HL-60 (cell line): ENCODE results near the gene SFPQ.

Source experiments
- DNase-seq, 2 experiments: peaks; one replicate each; pipeline ENCODE4 v3.0.0-alpha.2; 2010 to 2020; ENCODE audit warnings: low read depth in 1 of 2, low spot score in 1 of 2
- H3K27ac ChIP-seq: fragments of 250-450 bp; sonication (Bioruptor Pico); replicated peaks from 2 replicates; pipeline ENCODE4 v1.5.1; 2020; ENCODE audit warnings: mild to moderate bottlenecking, moderate library complexity
- H3K27me3 ChIP-seq: fragments of 250-450 bp; sonication (Bioruptor Pico); 2 replicates; pipeline ENCODE4 v1.5.1; 2021; ENCODE audit warnings: mild to moderate bottlenecking, moderate library complexity; ENCODE audit not compliant: insufficient read depth, poor library complexity, severe bottlenecking
- H3K4me3 ChIP-seq: replicated peaks from 2 replicates; pipeline ENCODE4 v1.5.1; 2011; ENCODE audit warnings: mild to moderate bottlenecking, control low read depth, low read length; ENCODE audit not compliant: insufficient read depth
- CTCF ChIP-seq: IDR thresholded peaks from one replicate; pipeline ENCODE4 v1.5.1; 2011; ENCODE audit warnings: low read length, control low read depth, inconsistent platforms; ENCODE audit not compliant: insufficient read depth
- GABPA ChIP-seq: IDR thresholded peaks from 2 replicates; pipeline ENCODE4 v1.6.1; 2012; ENCODE audit warnings: low read depth
- POLR2AphosphoS5 ChIP-seq: IDR thresholded peaks from 2 replicates; pipeline ENCODE4 v1.6.1; 2012; ENCODE audit warnings: low read depth
- REST ChIP-seq: IDR thresholded peaks from 2 replicates; pipeline ENCODE4 v1.6.1; 2012; ENCODE audit warnings: low read depth; ENCODE audit not compliant: insufficient replicate concordance
- SPI1 ChIP-seq: IDR thresholded peaks from 2 replicates; pipeline ENCODE4 v1.6.1; 2012; ENCODE audit warnings: low read depth, mild to moderate bottlenecking, borderline replicate concordance

SFPQ gene

GRCh38 chr1:35175098-35175576 is 17.8 kb downstream of the SFPQ start:
- H3K27ac ChIP-seq: no peak overlapping the region
- TF ChIP-seq GABPA: no peak
- peak; percentile 57; the same call in 1 of the 2 replicates for TF ChIP-seq POLR2AphosphoS5

GRCh38 chr1:35173909-35174540 is 18.9 kb downstream of the SFPQ start:
- Histone ChIP-seq H3K27me3 (no peaks in the 10 kb centered on the region), H3K4me3 (no peak overlapping the region), H3K27ac (no peak overlapping the region)
- no peak for DNase-seq
- no peak for TF ChIP-seq SPI1
- TF ChIP-seq REST: no peak
- no peak for TF ChIP-seq CTCF
- no peak; the same call in 1 of the 2 replicates for TF ChIP-seq POLR2AphosphoS5
- no peak for TF ChIP-seq GABPA

More at GRCh38 chr1:35175098-35175576, 17.8 kb downstream of the SFPQ start:
- Histone ChIP-seq H3K4me3 (no peak overlapping the region), H3K27me3 (no peaks in the 10 kb centered on the region)
- DNase-seq: no peak

GRCh38 chr1:35173491-35173890 is 19.5 kb downstream of the SFPQ start:
- no peak overlapping the region for H3K27ac ChIP-seq
- no peak for TF ChIP-seq CTCF
- no peak for TF ChIP-seq POLR2AphosphoS5
- no peak for TF ChIP-seq GABPA
- no peak for TF ChIP-seq SPI1
- TF ChIP-seq REST: no peak
- no peak for DNase-seq
- no peaks in the 10 kb centered on the region for H3K27me3 ChIP-seq
- H3K4me3 ChIP-seq: no peak overlapping the region

- no peak for TF ChIP-seq SPI1
- no peak for TF ChIP-seq POLR2AphosphoS5
- TF ChIP-seq GABPA: no peak
- no peak for TF ChIP-seq REST
- no peak for TF ChIP-seq CTCF
- H3K27ac ChIP-seq: no peak overlapping the region
- H3K27me3 ChIP-seq: no peaks in the 10 kb centered on the region
- H3K4me3 ChIP-seq: no peak overlapping the region
- no peak for DNase-seq
These were observed 20.9 kb downstream of the SFPQ start for GRCh38 chr1:35172022-35172421.
